ENCODE data around the gene PEX5L.

- TF ChIP-seq CTCF (IDR thresholded peaks at IDR 0.05) (no peak), POLR2A (IDR thresholded peaks at IDR 0.05) (no peak)
These were observed 175.4 kb downstream of the PEX5L start for GRCh38 chr3:179861292-179861691.
